B cell (primary cell): ENCODE data around the gene ZKSCAN7. TPM values are rescaled to one million over a fixed set of nuclear protein-coding genes. Genes with fewer than 3 reads are reported as not detected.

Experiments used
- ATAC-seq: fragments of 200-7000 bp; cut with Tn5 transposase; one replicate; pipeline ENCODE4 v1.10.0; 2021; ENCODE audit warnings: low read depth, mild to moderate bottlenecking, moderate number of reproducible peaks, moderate library complexity
- CTCF ChIA-PET: fragments of 350-600 bp; sonication (Branson Sonifier 250); formaldehyde crosslinking; loops from one replicate; lab custom pipeline; 2021; ENCODE audit warnings: antibody characterized with exemption, inconsistent platforms; lab: Charles Lee
- POLR2A ChIA-PET: fragments of 350-600 bp; sonication (Branson Sonifier 250); formaldehyde crosslinking; loops from one replicate; lab custom pipeline; 2021; ENCODE audit warnings: antibody characterized with exemption; lab: Charles Lee
- DNase-seq: peaks from one replicate; pipeline ENCODE4 v3.0.0; 2013
- H2AFZ ChIP-seq: 2 replicates; pipeline ENCODE4 v1.6.1; 2012; ENCODE audit warnings: mild to moderate bottlenecking, low read depth, low read length; ENCODE audit not compliant: insufficient read depth, poor library complexity, severe bottlenecking
- H3K27ac ChIP-seq, 2 donors: 1 replicate in 1 of 2; 2 replicates in 1 of 2; pipeline ENCODE4 v1.5.1; 2012 to 2013; ENCODE audit warnings: low read length in 2 of 2, mild to moderate bottlenecking in 2 of 2, moderate library complexity in 1 of 2
- H3K27me3 ChIP-seq, 4 experiments: fragments of 200-600 bp in 1 of 4; sonication (generic) in 1 of 4; replicated peaks in 1 of 4; 1 replicate in 2 of 4; 2 replicates in 2 of 4; pipeline versions ENCODE4 v1.6.1 to v1.7.0; 2013 to 2016; ENCODE audit warnings: low read length in 3 of 4, mild to moderate bottlenecking in 2 of 4, mixed read lengths in 1 of 4, moderate library complexity in 1 of 4; ENCODE audit not compliant: insufficient read depth in 4 of 4, control insufficient read depth in 3 of 4; ENCODE audit errors: control extremely low read depth in 1 of 4
- H3K36me3 ChIP-seq, 2 experiments: replicated peaks in 1 of 2; 1 replicate in 1 of 2; 2 replicates in 1 of 2; pipeline versions ENCODE4 v1.6.1 to v1.7.1; 2013; ENCODE audit warnings: low read length in 1 of 2; ENCODE audit not compliant: insufficient read depth in 2 of 2, control insufficient read depth in 1 of 2; ENCODE audit errors: control extremely low read depth in 1 of 2, extremely low read depth in 1 of 2
- H3K4me1 ChIP-seq, 2 donors: fragments of 200-600 bp in 1 of 2; sonication (generic) in 1 of 2; 1 replicate in 1 of 2; 2 replicates in 1 of 2; pipeline versions ENCODE4 v1.5.1 to v1.6.1; 2013 to 2017; ENCODE audit warnings: low read length in 2 of 2; ENCODE audit not compliant: control insufficient read depth in 2 of 2, insufficient read depth in 2 of 2
- H3K4me2 ChIP-seq: replicated peaks from 2 replicates; pipeline ENCODE3; 2012; ENCODE audit warnings: mild to moderate bottlenecking, low read depth, low read length; ENCODE audit not compliant: poor library complexity, severe bottlenecking
- H3K4me3 ChIP-seq, 5 experiments: fragments of 200-600 bp in 1 of 5; sonication (generic) in 1 of 5; 1 replicate in 3 of 5; 2 replicates in 2 of 5; pipeline versions ENCODE4 v1.5.1 to v1.7.0; 2011 to 2016; ENCODE audit warnings: low read length in 4 of 5, mild to moderate bottlenecking in 4 of 5, low read depth in 2 of 5, control low read depth in 1 of 5, moderate library complexity in 1 of 5; ENCODE audit not compliant: insufficient read depth in 1 of 5; ENCODE audit errors: control extremely low read depth in 1 of 5, extremely low read depth in 1 of 5
- H3K79me2 ChIP-seq: fragments of 200-600 bp; sonication (generic); one replicate; pipeline ENCODE4 v1.6.0; 2016; ENCODE audit warnings: low read length; ENCODE audit not compliant: control insufficient read depth, insufficient read depth
- H3K9ac ChIP-seq: fragments of 200-600 bp; sonication (generic); 2 replicates; pipeline ENCODE4 v1.6.1; 2017; ENCODE audit warnings: mild to moderate bottlenecking, low read length, moderate library complexity
- H3K9me3 ChIP-seq, 3 donors: one replicate each; pipeline versions ENCODE4 v1.6.1 to v1.7.1; 2013; ENCODE audit warnings: low read length in 2 of 3; ENCODE audit not compliant: control insufficient read depth in 2 of 3, insufficient read depth in 1 of 3; ENCODE audit errors: control extremely low read depth in 1 of 3
- H4K20me1 ChIP-seq: 2 replicates; pipeline ENCODE4 v1.6.0; 2012; ENCODE audit warnings: mild to moderate bottlenecking, low read length; ENCODE audit not compliant: insufficient read depth, control insufficient read depth, poor library complexity, severe bottlenecking
- H3K27ac Mint-ChIP-seq: one replicate; pipeline ENCODE4 v1.8.0; 2021; ENCODE audit warnings: mixed read lengths
- H3K27me3 Mint-ChIP-seq: one replicate; pipeline ENCODE4 v1.8.0; 2021; ENCODE audit warnings: mixed read lengths
- H3K4me1 Mint-ChIP-seq: one replicate; pipeline ENCODE4 v1.8.0; 2021; ENCODE audit warnings: mixed read lengths
- H3K4me3 Mint-ChIP-seq: one replicate; pipeline ENCODE4 v1.8.0; 2021; ENCODE audit warnings: mixed read lengths
- H3K9me3 Mint-ChIP-seq: one replicate; pipeline ENCODE4 v1.8.0; 2022; ENCODE audit warnings: mixed read lengths; ENCODE audit not compliant: insufficient read depth
- CTCF ChIP-seq: fragments of 200-600 bp; IDR thresholded peaks from one replicate; pipeline ENCODE4 v1.8.0; 2022; ENCODE audit warnings: antibody characterized with exemption, mild to moderate bottlenecking
- EZH2 ChIP-seq: IDR thresholded peaks from 2 replicates; pipeline ENCODE4 v1.6.1; 2012; ENCODE audit warnings: borderline replicate concordance, low read depth, mild to moderate bottlenecking, moderate library complexity, low read length; ENCODE audit not compliant: insufficient read depth, poor library complexity, severe bottlenecking
- WGBS: methylation state at CpG from one replicate; pipeline ENCODE4 v1.1.5; 2013; ENCODE audit warnings: missing lambda C conversion rate; ENCODE audit not compliant: insufficient coverage; 5-methylcytosine and 5-hydroxymethylcytosine counted together
- intact Hi-C: fragments of 100-400 bp; cut with micrococcal nuclease; formaldehyde crosslinking; loops from one replicate; pipeline ENCODE4 v1.10.0; 2022
- polyA plus RNA-seq: library from polyadenylated mRNA; depleted of rRNA; stranded (reverse); fragments of >200 nt; gene quantifications from 2 replicates; pipeline ENCODE4 v1.2.3, GENCODE V29; 2012
- total RNA-seq, 2 donors: library from RNA; stranded (reverse); fragments of 120-200 nt in 1 of 2; gene quantifications; 1 replicate in 1 of 2; 2 replicates in 1 of 2; pipeline versions ENCODE4 v1.2.3 to v1.2.4, GENCODE V29; 2013 to 2022

The ZKSCAN7 gene
- total and polyA plus RNA-seq, 2 donors (not counting 1 experiment from before 2014, with no cell fraction given): 3.4 to 8.5 TPM

- 80% methylated on average over 1 of the region's 1 CpG for WGBS
- CTCF ChIA-PET: no interaction called here
- H3K4me3 Mint-ChIP-seq: no peak overlapping the region
Measured at GRCh38 chr3:44561076-44561475, 6.1 kb downstream of the ZKSCAN7 start.

GRCh38 chr3:44562147-44562546 lies 7.2 kb downstream of the ZKSCAN7 start:
- Mint-ChIP-seq H3K4me1 (peaks cover 3% of the 10 kb centered on the region), H3K9me3 (peaks cover 2% of the 10 kb centered on the region), H3K27me3 (no peaks in the 10 kb centered on the region), H3K4me3 (no peak overlapping the region), H3K27ac (no peak overlapping the region)
- intact Hi-C loops: no loop called here
- H2AFZ ChIP-seq: no peak overlapping the region
- no peaks in the 10 kb centered on the region for H3K27me3 ChIP-seq
- no peak overlapping the region for H3K4me3 ChIP-seq
- H3K9me3 ChIP-seq: peaks cover 1 to 12% (median 7%) of the 10 kb centered on the region in 3 donors
- no peaks in the 10 kb centered on the region for H4K20me1 ChIP-seq
- no peak for DNase-seq
- no peak overlapping the region for H3K27ac ChIP-seq
- 100% methylated on average over 1 of the region's 3 CpGs for WGBS
- peaks cover 7 to 14% of the 10 kb centered on the region in 2 experiments for H3K36me3 ChIP-seq
- H3K79me2 ChIP-seq: peaks cover 8% of the 10 kb centered on the region
- ChIA-PET CTCF (no interaction called here), POLR2A (no interaction called here)
- H3K4me1 ChIP-seq: no peaks in the 10 kb centered on the region
- no peak for TF ChIP-seq CTCF
- no peak for TF ChIP-seq EZH2
- no peak overlapping the region for H3K9ac ChIP-seq
- no peak overlapping the region for H3K4me2 ChIP-seq
- ATAC-seq: no peak

More at GRCh38 chr3:44561076-44561475, 6.1 kb downstream of the ZKSCAN7 start:
- H2AFZ ChIP-seq: no peak overlapping the region
- POLR2A ChIA-PET: no interaction called here
- peaks cover 1 to 12% (median 7%) of the 10 kb centered on the region in 3 donors for H3K9me3 ChIP-seq
- H3K4me3 ChIP-seq: no peak overlapping the region
- H3K9ac ChIP-seq: no peak overlapping the region
- no peak overlapping the region for H3K27ac Mint-ChIP-seq
- H3K79me2 ChIP-seq: peaks cover 9% of the 10 kb centered on the region
- H3K27ac ChIP-seq: no peak overlapping the region
- DNase-seq: no peak
- peaks cover 2% of the 10 kb centered on the region in 2 donors for H3K4me1 ChIP-seq
- H3K27me3 ChIP-seq: no peaks in the 10 kb centered on the region
- no peak overlapping the region for H3K4me2 ChIP-seq
- no peaks in the 10 kb centered on the region for H4K20me1 ChIP-seq
- H3K9me3 Mint-ChIP-seq: peaks cover under 1% of the 10 kb centered on the region
- ATAC-seq: no peak
- H3K4me1 Mint-ChIP-seq: peaks cover 8% of the 10 kb centered on the region
- intact Hi-C loops: no loop called here
- TF ChIP-seq CTCF (no peak), EZH2 (no peak)
- H3K27me3 Mint-ChIP-seq: no peaks in the 10 kb centered on the region
- H3K36me3 ChIP-seq: peaks cover 7 to 9% of the 10 kb centered on the region in 2 experiments
